Embryonic facial prominence (tissue), 1 donor: ENCODE data around the gene ZDHHC17.

ENCODE experiments used
- DNase-seq: peaks from one replicate; pipeline ENCODE4 v3.0.0-alpha.2; 2016; ENCODE audit errors: extremely low spot score

ZDHHC17 gene

GRCh38 chr12:76878099-76878898 lies 114.4 kb downstream of the ZDHHC17 start:
- no peak for DNase-seq

DNA sequence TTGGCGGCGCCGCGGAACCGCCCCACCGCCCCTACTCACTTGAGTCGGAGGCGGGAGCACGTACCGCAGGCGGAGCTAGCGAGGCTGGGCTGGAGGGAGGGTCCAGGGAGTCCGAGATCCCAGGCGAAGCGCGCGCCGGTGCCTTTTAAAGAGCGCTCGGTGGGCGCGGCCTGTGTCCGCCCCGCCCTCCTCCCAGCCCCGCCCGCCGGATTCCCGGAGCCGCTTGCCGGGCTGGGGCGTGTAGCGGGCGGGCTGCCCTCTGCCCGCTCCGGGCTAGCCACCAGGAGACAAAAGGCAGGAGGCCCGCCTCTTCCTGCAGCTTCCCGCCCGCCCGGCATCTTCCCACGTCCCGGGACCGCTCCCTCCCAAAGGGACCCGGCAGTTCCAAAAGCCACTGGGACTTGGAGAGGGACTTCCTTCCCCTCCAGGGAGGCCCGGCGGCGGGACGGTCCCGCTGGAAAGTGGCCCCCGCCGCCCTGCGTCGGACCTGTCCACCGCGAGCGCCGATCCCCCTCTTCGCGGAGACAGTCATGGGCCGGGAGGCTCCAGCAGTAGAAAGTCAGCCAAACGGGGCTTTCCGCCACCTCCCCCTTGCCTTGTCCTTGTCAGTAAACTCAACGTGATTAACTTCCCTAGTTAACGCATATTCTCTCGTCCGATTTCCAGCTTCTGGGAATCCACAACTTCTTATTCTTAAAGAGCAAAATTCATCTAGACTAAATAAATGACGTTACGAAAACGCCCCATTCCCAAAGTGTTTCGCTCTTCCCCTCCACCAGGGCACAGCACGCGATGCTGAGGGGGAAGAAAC lies 115.2 kb downstream of the ZDHHC17 start, which contains the start of gene CSRP2:
TSS of gene CSRP2 (minus strand) at position 121 of the 811 bp plus-strand sequence. CDS start 12,759 bp downstream, outside the sequence.
- peak; percentile 82 for DNase-seq

DNA sequence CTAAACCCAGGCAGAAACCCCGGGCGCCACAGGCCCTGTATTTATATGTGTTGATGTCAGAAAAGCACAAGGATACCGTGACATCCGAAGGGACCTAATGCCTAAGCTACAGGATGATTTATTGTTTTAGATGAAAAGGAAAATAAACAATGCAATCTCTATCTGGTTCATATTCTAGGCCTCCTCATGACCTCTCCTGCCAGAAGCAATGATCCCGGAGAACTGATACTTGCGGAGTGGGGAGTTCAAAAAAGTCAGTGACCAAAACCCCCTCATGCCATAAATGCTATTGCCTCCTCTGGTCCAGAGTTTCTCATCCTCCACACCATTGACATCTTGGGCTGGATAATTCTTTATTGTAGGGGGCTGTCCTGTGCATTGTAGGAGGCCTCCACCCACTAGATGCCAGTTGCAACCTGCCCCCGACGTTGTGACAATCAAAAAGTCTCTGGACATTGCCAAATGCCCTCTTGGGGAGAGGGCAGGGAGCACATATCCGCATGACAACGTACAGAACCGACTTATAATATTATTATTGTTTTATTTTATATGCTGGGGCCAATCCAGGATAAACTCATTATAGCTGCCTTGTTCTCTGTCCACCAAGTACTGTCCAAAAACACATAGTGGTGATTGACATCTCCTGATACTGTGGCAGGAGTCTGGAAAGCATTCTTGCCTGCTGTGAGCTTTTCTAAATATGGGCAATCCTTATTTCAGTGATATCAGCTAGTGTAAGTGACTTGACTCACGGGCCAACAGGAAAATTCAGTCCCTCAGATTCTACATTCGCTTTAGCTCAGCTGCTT lies 116.0 kb downstream of the ZDHHC17 start:
- DNase-seq, result no peak

DNA sequence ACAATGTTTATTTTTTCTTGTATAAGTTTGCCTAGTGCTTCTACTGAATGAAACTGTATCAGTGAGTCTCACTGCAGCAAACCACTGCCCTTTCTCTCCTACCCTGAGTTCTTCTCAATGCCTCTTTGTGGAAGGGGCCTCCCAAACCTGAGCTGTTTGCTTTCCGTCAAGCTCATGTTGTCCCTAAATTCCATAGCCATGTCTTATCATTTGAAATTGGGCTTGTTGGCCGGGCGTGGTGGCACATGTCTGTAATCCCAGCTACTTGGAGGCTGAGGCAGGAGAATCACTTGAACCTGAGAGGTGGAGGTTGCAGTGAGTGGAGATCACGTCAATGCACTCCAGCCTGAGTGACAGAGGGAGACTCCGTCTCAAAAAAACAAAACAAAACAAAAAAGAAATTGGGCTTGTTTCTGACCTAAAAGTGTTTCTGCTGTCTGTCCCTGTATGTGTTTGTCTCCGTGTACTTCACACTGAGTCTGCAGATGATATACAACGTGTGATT lies 116.7 kb downstream of the ZDHHC17 start:
- DNase-seq, result no peak

DNA sequence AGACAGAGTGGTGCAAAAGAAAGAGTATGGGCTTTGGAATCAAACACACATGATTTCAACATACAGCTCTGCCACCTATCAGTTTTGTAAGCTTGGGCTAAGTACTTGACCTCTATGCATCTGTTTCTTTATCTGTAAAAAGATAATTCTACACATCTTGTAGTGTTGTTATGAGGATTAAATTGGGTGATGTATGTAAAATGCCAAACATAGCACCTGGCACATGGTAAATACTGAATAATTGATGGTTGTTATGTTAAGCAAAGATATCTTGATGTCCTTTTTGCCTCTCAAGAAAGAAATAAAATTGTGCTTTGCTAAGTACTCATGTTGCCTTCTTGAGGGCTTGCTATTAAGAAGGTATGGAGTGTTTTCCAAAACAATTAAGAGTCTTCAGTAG lies 117.2 kb downstream of the ZDHHC17 start:
- no peak for DNase-seq

DNA sequence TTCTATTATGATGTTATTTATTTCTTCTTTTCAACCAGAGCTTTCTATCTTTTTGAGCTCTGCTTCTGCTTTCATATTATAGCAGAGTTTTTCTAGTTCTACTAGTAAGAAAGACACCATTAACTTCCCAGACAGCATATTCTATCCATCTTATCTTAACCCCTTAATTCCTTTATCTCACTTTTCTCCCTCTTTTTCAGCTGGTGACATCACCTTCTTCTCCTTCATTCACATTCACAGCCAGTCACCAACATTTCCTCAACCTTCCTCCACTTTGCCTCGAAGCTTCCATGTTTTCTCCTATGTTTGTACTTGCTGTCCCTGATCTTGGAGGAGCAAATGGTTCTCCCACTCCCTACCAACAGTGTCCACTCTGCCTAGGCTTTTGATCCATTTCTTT lies 118.5 kb downstream of the ZDHHC17 start:
- no peak for DNase-seq

DNA sequence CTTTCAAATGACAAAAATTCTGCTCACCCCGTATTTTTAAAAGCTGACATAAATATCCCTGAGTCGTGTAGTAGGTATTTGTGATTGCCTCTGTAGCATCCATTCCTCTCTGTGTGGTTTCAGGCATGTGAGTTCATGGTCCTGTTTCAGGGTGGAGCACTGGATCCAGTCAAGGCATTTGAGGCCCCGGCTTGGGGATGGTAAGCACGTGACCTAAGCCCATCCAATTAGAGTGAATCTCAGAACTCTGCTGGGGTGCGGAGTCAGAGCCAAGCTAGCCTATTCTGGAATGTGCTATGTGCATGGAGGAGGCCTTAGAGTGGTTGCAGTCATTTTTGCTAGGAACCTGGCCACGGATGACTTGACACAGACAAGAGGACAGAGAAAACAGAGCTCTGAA lies 119.2 kb downstream of the ZDHHC17 start:
- DNase-seq, result no peak

GRCh38 chr12:76883811-76884210 lies 119.9 kb downstream of the ZDHHC17 start:
- DNase-seq, result no peak

GRCh38 chr12:76888775-76889174 lies 124.9 kb downstream of the ZDHHC17 start:
- DNase-seq, result no peak

GRCh38 chr12:76890151-76891143 lies 126.5 kb downstream of the ZDHHC17 start:
- DNase-seq, result no peak

- DNase-seq, result no peak
Measured at GRCh38 chr12:76891609-76892008, 127.7 kb downstream of the ZDHHC17 start.

DNA sequence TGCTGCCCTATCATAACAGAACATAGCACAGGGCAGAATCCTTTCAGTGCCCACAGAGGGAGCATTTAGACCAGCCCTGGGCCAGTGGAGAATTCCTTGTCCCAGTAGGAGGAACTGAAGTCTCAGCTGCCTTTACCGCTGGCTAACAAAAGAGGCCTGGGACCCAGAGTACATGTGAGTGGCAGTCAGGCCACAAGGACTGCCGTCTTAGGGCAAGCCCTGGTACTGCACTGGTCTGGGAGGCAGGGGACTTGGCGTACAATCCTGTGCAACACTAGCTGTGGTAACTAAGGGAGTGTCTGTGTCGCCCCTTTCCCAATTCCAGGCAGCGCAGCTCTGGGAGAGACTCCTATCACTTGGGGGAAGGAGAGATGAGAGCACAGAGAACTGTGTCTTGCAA lies 131.9 kb downstream of the ZDHHC17 start:
- DNase-seq, result no peak

- DNase-seq, result no peak
Measured at GRCh38 chr12:76896274-76896673, 132.4 kb downstream of the ZDHHC17 start.

- DNase-seq, result peak; percentile 53
Measured at GRCh38 chr12:76898442-76898841, 134.5 kb downstream of the ZDHHC17 start.

- no peak for DNase-seq
Measured at GRCh38 chr12:76899522-76899921, 135.6 kb downstream of the ZDHHC17 start.

- no peak for DNase-seq
Measured at GRCh38 chr12:76901628-76902380, 137.9 kb downstream of the ZDHHC17 start.
